HCT116 (cell line): ENCODE results near the gene ELF5.

Experiments used
- CTCF ChIP-seq, 3 experiments: fragments of 200-600 bp in 1 of 3; sonication (generic) in 1 of 3; IDR thresholded peaks in 2 of 3; conservative IDR thresholded peaks in 1 of 3; 2 replicates each; pipeline ENCODE4 v1.5.1; 2012 to 2017; ENCODE audit warnings: low read depth in 2 of 3, low read length in 2 of 3, antibody characterized with exemption in 1 of 3, borderline replicate concordance in 1 of 3, control low read depth in 1 of 3, mild to moderate bottlenecking in 1 of 3, mixed read lengths in 1 of 3, mixed run types in 1 of 3, moderate library complexity in 1 of 3; ENCODE audit not compliant: insufficient read depth in 1 of 3
- EGR1 ChIP-seq: IDR thresholded peaks from 2 replicates; pipeline ENCODE4 v1.6.1; 2012; ENCODE audit warnings: low read depth
- EZH2 ChIP-seq: fragments of 200-600 bp; sonication (generic); IDR thresholded peaks from 2 replicates; pipeline ENCODE4 v1.6.1; 2017; ENCODE audit warnings: antibody characterized with exemption, mixed run types
- EZH2phosphoT487 ChIP-seq: fragments of 200-600 bp; IDR thresholded peaks from 2 replicates; pipeline ENCODE4 v1.6.1; 2018; ENCODE audit warnings: antibody characterized with exemption, borderline replicate concordance
- POLR2A ChIP-seq: IDR thresholded peaks from 2 replicates; pipeline ENCODE4 v1.7.0; 2011; ENCODE audit warnings: borderline replicate concordance; ENCODE audit not compliant: insufficient read depth, insufficient read length; ENCODE audit errors: extremely low read depth
- SIN3A ChIP-seq: IDR thresholded peaks from 2 replicates; pipeline ENCODE4 v1.6.1; 2012; ENCODE audit warnings: low read depth
- TCF7L2 ChIP-seq: IDR thresholded peaks from 2 replicates; pipeline ENCODE4 v1.7.0; 2011; ENCODE audit warnings: borderline replicate concordance, inconsistent platforms; ENCODE audit not compliant: insufficient read depth, insufficient read length; ENCODE audit errors: extremely low read depth
- ZFX ChIP-seq: fragments of 450-650 bp; IDR thresholded peaks from 2 replicates; pipeline ENCODE4 v1.6.1; 2017
- ZNF274 ChIP-seq: fragments of 200-500 bp; sonication (Bioruptor generic); IDR thresholded peaks from 2 replicates; pipeline ENCODE4 v1.6.1; 2014; ENCODE audit warnings: mild to moderate bottlenecking, low read depth, low read length, inconsistent platforms
- TF ChIP-seq, protein P1 (sequence below): IDR thresholded peaks from 2 replicates; pipeline ENCODE4 v1.6.1; 2012; ENCODE audit warnings: low read depth
- TF ChIP-seq, protein P2 (sequence below): IDR thresholded peaks from 2 replicates; pipeline ENCODE4 v1.6.1; 2012

GRCh38 chr11:34523053-34523452, 9.5 kb upstream of the ELF5 start:
- TF ChIP-seq CTCF (IDR thresholded peaks at IDR 0.05 in 2 of 3, conservative IDR thresholded peaks at IDR 0.05 in 1 of 3; ENCODE audit: borderline replicate concordance in 1 of 3, insufficient read depth in 1 of 3, low read depth in 2 of 3, low read length in 2 of 3) (no peak), EZH2phosphoT487 (no peak), EZH2 (no peak), EGR1 (no peak), TCF7L2 (no peak), ZNF274 (no peak), POLR2A (no peak), SIN3A (no peak), ZFX (no peak)
- TF ChIP-seq, protein P1, sequence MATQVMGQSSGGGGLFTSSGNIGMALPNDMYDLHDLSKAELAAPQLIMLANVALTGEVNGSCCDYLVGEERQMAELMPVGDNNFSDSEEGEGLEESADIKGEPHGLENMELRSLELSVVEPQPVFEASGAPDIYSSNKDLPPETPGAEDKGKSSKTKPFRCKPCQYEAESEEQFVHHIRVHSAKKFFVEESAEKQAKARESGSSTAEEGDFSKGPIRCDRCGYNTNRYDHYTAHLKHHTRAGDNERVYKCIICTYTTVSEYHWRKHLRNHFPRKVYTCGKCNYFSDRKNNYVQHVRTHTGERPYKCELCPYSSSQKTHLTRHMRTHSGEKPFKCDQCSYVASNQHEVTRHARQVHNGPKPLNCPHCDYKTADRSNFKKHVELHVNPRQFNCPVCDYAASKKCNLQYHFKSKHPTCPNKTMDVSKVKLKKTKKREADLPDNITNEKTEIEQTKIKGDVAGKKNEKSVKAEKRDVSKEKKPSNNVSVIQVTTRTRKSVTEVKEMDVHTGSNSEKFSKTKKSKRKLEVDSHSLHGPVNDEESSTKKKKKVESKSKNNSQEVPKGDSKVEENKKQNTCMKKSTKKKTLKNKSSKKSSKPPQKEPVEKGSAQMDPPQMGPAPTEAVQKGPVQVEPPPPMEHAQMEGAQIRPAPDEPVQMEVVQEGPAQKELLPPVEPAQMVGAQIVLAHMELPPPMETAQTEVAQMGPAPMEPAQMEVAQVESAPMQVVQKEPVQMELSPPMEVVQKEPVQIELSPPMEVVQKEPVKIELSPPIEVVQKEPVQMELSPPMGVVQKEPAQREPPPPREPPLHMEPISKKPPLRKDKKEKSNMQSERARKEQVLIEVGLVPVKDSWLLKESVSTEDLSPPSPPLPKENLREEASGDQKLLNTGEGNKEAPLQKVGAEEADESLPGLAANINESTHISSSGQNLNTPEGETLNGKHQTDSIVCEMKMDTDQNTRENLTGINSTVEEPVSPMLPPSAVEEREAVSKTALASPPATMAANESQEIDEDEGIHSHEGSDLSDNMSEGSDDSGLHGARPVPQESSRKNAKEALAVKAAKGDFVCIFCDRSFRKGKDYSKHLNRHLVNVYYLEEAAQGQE = no peak
- TF ChIP-seq, protein P2, sequence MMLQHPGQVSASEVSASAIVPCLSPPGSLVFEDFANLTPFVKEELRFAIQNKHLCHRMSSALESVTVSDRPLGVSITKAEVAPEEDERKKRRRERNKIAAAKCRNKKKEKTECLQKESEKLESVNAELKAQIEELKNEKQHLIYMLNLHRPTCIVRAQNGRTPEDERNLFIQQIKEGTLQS = no peak
